ENCODE results near the gene CELSR3. TPM values are rescaled to one million over a fixed set of nuclear protein-coding genes. Genes with fewer than 3 reads are reported as not detected.

CELSR3 gene
- total and polyA plus RNA-seq, 4 donors, result 0.16 to 0.37 (median 0.26) TPM

DNA sequence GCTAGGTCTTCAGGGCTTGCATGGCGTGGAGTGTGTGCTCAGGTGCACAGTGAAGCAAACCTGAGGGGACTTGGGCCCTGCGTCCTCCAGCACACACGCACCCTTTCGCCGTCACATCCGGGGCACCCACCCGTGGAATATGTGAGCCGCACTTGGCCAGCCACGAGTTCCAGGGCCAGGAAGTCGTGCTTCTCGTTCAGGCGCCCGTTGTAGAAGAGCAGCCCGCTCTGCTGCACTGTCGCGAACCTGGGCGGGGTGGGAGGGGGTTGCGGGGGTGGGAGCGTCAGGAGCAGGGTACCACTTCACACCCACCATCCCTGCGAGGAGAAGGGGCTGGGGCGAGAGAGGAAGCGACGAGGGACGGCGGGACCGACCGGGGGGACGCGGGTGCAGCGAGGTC, 7.1 kb downstream of the CELSR3 start (continued):
- TF ChIP-seq, protein P1, sequence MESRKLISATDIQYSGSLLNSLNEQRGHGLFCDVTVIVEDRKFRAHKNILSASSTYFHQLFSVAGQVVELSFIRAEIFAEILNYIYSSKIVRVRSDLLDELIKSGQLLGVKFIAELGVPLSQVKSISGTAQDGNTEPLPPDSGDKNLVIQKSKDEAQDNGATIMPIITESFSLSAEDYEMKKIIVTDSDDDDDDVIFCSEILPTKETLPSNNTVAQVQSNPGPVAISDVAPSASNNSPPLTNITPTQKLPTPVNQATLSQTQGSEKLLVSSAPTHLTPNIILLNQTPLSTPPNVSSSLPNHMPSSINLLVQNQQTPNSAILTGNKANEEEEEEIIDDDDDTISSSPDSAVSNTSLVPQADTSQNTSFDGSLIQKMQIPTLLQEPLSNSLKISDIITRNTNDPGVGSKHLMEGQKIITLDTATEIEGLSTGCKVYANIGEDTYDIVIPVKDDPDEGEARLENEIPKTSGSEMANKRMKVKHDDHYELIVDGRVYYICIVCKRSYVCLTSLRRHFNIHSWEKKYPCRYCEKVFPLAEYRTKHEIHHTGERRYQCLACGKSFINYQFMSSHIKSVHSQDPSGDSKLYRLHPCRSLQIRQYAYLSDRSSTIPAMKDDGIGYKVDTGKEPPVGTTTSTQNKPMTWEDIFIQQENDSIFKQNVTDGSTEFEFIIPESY (IDR thresholded peaks at IDR 0.05), result no peak
- no peak for TF ChIP-seq HNF4G (IDR thresholded peaks at IDR 0.05)
- TF ChIP-seq NR2F2 (IDR thresholded peaks at IDR 0.05), result no peak
- TF ChIP-seq, protein P2, sequence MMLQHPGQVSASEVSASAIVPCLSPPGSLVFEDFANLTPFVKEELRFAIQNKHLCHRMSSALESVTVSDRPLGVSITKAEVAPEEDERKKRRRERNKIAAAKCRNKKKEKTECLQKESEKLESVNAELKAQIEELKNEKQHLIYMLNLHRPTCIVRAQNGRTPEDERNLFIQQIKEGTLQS (IDR thresholded peaks at IDR 0.05), result no peak

DNA sequence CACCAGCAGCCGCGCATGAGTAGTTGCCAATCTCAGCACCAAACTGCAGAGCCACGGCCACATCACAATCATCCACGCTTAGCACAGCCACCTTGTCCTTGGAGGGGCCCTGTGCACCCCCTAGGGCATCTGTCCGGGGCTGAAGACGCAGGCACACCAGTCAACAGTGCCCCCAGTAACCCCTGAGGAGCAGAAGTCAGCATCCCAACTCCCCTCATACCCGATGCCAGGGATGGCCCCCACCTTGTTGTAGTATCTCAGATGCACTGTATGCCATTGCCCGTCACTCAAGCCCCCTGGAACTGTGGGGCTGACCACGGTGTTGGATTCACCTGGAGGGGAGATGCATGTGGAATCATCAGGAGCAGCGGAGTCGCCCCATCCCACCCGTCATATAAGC, 7.6 kb downstream of the CELSR3 start:
- WGBS, result 97% methylated on average over 12 of the region's 12 CpGs
- no peak overlapping the region for H3K9ac ChIP-seq (ENCODE audit: low read depth in 1 of 2, low read length in 2 of 2)
- TF ChIP-seq YY1 (IDR thresholded peaks at IDR 0.05), result no peak
- TF ChIP-seq, protein P1 (IDR thresholded peaks at IDR 0.05), result no peak
- no peak for TF ChIP-seq RAD21 (IDR thresholded peaks at IDR 0.05)
- TF ChIP-seq, protein P3, sequence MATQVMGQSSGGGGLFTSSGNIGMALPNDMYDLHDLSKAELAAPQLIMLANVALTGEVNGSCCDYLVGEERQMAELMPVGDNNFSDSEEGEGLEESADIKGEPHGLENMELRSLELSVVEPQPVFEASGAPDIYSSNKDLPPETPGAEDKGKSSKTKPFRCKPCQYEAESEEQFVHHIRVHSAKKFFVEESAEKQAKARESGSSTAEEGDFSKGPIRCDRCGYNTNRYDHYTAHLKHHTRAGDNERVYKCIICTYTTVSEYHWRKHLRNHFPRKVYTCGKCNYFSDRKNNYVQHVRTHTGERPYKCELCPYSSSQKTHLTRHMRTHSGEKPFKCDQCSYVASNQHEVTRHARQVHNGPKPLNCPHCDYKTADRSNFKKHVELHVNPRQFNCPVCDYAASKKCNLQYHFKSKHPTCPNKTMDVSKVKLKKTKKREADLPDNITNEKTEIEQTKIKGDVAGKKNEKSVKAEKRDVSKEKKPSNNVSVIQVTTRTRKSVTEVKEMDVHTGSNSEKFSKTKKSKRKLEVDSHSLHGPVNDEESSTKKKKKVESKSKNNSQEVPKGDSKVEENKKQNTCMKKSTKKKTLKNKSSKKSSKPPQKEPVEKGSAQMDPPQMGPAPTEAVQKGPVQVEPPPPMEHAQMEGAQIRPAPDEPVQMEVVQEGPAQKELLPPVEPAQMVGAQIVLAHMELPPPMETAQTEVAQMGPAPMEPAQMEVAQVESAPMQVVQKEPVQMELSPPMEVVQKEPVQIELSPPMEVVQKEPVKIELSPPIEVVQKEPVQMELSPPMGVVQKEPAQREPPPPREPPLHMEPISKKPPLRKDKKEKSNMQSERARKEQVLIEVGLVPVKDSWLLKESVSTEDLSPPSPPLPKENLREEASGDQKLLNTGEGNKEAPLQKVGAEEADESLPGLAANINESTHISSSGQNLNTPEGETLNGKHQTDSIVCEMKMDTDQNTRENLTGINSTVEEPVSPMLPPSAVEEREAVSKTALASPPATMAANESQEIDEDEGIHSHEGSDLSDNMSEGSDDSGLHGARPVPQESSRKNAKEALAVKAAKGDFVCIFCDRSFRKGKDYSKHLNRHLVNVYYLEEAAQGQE (IDR thresholded peaks at IDR 0.05), result no peak
- no peak for TF ChIP-seq RXRA (IDR thresholded peaks at IDR 0.05)
- TF ChIP-seq GABPA (IDR thresholded peaks at IDR 0.05 in 1 of 2, conservative IDR thresholded peaks at IDR 0.05 in 1 of 2), result no peak
- TF ChIP-seq FOXA1 (IDR thresholded peaks at IDR 0.05), result no peak
- TF ChIP-seq, protein P2 (IDR thresholded peaks at IDR 0.05), result no peak
- TF ChIP-seq, protein P4, sequence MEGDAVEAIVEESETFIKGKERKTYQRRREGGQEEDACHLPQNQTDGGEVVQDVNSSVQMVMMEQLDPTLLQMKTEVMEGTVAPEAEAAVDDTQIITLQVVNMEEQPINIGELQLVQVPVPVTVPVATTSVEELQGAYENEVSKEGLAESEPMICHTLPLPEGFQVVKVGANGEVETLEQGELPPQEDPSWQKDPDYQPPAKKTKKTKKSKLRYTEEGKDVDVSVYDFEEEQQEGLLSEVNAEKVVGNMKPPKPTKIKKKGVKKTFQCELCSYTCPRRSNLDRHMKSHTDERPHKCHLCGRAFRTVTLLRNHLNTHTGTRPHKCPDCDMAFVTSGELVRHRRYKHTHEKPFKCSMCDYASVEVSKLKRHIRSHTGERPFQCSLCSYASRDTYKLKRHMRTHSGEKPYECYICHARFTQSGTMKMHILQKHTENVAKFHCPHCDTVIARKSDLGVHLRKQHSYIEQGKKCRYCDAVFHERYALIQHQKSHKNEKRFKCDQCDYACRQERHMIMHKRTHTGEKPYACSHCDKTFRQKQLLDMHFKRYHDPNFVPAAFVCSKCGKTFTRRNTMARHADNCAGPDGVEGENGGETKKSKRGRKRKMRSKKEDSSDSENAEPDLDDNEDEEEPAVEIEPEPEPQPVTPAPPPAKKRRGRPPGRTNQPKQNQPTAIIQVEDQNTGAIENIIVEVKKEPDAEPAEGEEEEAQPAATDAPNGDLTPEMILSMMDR (IDR thresholded peaks at IDR 0.05; ENCODE audit: low read depth, low read length, missing input control), result no peak
- TF ChIP-seq TAF1 (conservative IDR thresholded peaks at IDR 0.05), result no peak
- TF ChIP-seq FOXA2 (IDR thresholded peaks at IDR 0.05), result no peak
- TF ChIP-seq, protein P5, sequence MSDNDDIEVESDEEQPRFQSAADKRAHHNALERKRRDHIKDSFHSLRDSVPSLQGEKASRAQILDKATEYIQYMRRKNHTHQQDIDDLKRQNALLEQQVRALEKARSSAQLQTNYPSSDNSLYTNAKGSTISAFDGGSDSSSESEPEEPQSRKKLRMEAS (IDR thresholded peaks at IDR 0.05), result no peak
- no peak for TF ChIP-seq SP1 (IDR thresholded peaks at IDR 0.05)
- no peak overlapping the region for H3K4me3 ChIP-seq (ENCODE audit: low read depth in 1 of 3, low read length in 3 of 3)
- no peak overlapping the region for H3K27ac ChIP-seq (ENCODE audit: low read depth in 1 of 2, low read length in 2 of 2)
- no peaks in the 10 kb centered on the region for H3K27me3 ChIP-seq (ENCODE audit: control insufficient read depth in 4 of 4, insufficient read depth in 4 of 4, low read length in 3 of 4)
- no peaks in the 10 kb centered on the region for H3K36me3 ChIP-seq (ENCODE audit: control insufficient read depth in 4 of 4, insufficient read depth in 3 of 4, low read depth in 1 of 4, low read length in 3 of 4)
- no peak for DNase-seq (ENCODE audit: low spot score)
- peaks cover 0 to 9% (median under 1%) of the 10 kb centered on the region in 4 donors for H3K4me1 ChIP-seq (ENCODE audit: control insufficient read depth in 4 of 4, insufficient read depth in 4 of 4, low read length in 3 of 4)
- no peaks in the 10 kb centered on the region for H3K9me3 ChIP-seq (ENCODE audit: control insufficient read depth in 4 of 4, low read length in 3 of 4)
